Psoas muscle (tissue), 7 donors: ENCODE data around the gene SPANXN5. TPM values are rescaled to one million over a fixed set of nuclear protein-coding genes. Genes with fewer than 3 reads are reported as not detected.

ENCODE experiments used
- polyA plus RNA-seq, 3 donors: library from polyadenylated mRNA; stranded (reverse); fragments of 200-250 nt; gene quantifications; one replicate each; pipeline ENCODE4 v1.2.3, GENCODE V29; 2013
- total RNA-seq, 4 donors: library from RNA; stranded (reverse); fragmentation: NEBNext Ultra II Directional in 2 of 4; extraction: Animal tissue kit (Norgen Biotek cat#: 25700) in 2 of 4; gene quantifications; one replicate each; pipeline versions ENCODE4 v1.2.1 to v1.2.4, GENCODE V29; 2021 to 2023
- donor health status: healthy with polysubstance abuse.
- donor health status: DM: no; HTN: no; CAD: no; lungs with moderate emphysema.
- donor health status: Bipolar disorder and iron deficiency.
- donor health status: healthy.
- donor health status: DM: no; HTN: no; CAD: no.
- donor health status: DM: no; HTN: no; CAD: no.
- donor health status: DM: yes; HTN: yes; CAD: no.

Gene SPANXN5
- total and polyA plus RNA-seq, 7 donors, result not detected

Other genes with a start within 250 kb of the SPANXN5 start
- gene SSX7, start 142.5 kb downstream of the SPANXN5 start, total RNA-seq, result not detected
- not detected for gene SSX7, start 142.5 kb downstream of the SPANXN5 start, polyA plus RNA-seq
- not detected for gene SSX2, start 90.2 kb downstream of the SPANXN5 start, total RNA-seq
- gene SSX2, start 90.2 kb downstream of the SPANXN5 start, polyA plus RNA-seq, result not detected
- not detected for gene SSX2B, start 46.2 kb downstream of the SPANXN5 start, total RNA-seq
- gene SSX2B, start 46.2 kb downstream of the SPANXN5 start, polyA plus RNA-seq, result not detected
- not detected for gene XAGE5, start 13.9 kb upstream of the SPANXN5 start, total RNA-seq
- not detected for gene XAGE5, start 13.9 kb upstream of the SPANXN5 start, polyA plus RNA-seq
- not detected for gene XAGE3, start 70.7 kb upstream of the SPANXN5 start, total RNA-seq
- under 1 TPM in 1 of 3 donors, not detected in 2; 0.55 TPM for gene XAGE3, start 70.7 kb upstream of the SPANXN5 start, polyA plus RNA-seq
- 1 to 10 TPM; 1.1 to 2.7 (median 2.3) TPM for gene FAM156B, start 99.9 kb upstream of the SPANXN5 start, total RNA-seq
- 1 to 10 TPM; 1.6 to 5.4 (median 2.7) TPM for gene FAM156B, start 99.9 kb upstream of the SPANXN5 start, polyA plus RNA-seq
- gene FAM156A, start 161.1 kb upstream of the SPANXN5 start, total RNA-seq, result 1 to 10 TPM; 3.4 to 8.6 (median 6.2) TPM
- 1 to 10 TPM; 4.0 to 9.9 (median 5.3) TPM for gene FAM156A, start 161.1 kb upstream of the SPANXN5 start, polyA plus RNA-seq